GM19463 (cell line): ENCODE results near the gene TRIOBP.
"Not testable (repeated sequence)": the region's sequence is repeated elsewhere in the genome, so short reads cannot be mapped to it uniquely, and the experiment has no call there.

ENCODE experiments used
- ATAC-seq: cut with Tn5 transposase; IDR thresholded peaks from one replicate; pipeline ENCODE4 v1.9.1; 2021; ENCODE audit warnings: mild to moderate bottlenecking, moderate library complexity; ENCODE audit not compliant: unreplicated experiment

Gene TRIOBP

DNA sequence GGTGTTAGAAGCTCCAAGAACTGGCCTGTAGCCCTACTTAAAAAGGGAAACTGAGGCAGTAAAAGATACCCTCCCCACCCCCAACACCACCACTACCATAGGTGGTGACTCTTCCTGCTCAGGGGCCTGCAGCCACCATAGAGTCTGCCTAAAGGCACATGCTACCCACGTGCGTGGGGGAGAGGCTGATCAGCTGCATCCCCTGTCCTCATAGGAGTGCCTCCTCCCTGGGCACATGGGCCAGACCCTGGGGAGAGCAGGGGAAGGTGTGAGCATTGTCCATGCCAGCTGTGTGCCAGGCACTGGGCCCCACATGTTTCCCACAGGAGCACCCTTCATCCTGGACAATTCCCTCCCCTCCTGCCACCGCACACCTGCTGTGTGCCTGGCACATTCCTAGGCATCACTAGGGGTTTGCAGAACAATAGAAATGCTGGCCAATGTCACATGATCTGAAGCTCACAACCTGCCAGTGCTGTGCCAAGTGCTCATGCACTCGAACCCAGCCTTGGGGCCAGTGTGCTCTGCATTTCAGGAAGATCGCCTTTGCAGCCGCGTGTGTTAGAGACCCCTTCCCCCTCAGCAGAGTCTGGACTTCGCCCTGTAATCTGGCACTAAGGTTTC lies 69.2 kb downstream of the TRIOBP start:
- ATAC-seq: no peak

DNA sequence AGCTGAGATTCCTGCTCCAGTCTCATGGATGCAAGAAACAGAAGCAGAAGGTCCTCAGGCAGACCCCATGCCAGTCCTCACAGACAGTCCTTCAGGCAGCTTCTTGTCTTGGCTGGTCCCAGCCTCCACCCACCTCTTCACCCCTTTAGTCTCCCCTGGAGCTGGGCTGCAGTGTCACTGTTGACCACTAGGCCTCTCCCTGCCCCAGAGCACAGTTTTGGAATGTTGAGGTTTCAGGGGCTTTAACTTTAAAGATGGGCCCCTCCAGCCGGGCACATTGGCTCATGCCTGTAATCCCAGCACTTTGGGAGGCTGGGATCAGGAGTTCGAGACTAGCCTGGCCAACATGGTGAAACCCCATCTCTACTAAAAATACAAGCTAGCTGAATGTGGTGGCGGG lies 71.4 kb downstream of the TRIOBP start:
- ATAC-seq: no peak

GRCh38 chr22:37769056-37769455 lies 72.2 kb downstream of the TRIOBP start:
- ATAC-seq: no peak

DNA sequence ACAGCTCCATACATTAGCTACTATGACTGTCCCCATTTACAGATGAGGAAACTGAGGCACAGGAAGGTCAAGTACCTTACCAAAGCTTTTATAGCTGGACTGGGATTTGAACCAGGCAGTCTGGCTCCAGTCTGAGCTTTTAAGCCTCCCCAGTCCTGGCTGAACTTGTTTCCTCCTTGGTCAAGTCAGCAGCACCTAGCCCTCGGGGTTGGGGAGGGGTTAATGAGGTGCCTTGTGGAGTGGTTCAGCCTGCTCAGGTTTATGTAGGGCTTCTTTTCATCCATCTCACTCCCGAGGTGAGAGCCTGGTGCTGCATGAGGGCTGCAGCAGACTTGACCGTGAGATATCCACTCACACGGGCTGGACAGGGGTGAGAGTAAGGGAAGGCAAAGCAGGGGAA lies 74.2 kb downstream of the TRIOBP start:
- ATAC-seq: no peak

GRCh38 chr22:37771702-37772427 lies 75.0 kb downstream of the TRIOBP start:
- ATAC-seq: no peak

DNA sequence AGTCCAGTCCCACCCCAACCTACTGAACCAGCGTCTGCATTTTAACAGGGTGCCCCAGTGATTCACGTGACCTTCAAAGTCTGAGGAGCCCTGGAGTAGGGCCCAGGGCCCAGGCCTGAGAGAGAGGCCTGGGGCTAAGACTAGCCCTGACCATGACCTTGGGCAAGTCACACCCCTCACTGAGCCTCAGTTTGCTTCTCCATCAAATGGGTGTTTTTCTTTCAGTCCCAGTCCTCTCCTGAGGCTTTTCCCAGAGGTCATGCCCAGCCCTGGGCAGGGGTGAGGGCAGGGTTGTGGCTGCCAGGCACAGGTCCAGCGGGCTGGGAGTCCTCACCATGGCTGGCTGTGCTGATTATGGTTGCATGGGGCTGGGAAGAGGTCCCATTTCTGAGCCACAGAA lies 77.9 kb downstream of the TRIOBP start:
- no peak for ATAC-seq

- ATAC-seq: no peak
Measured at GRCh38 chr22:37775785-37776638, 79.2 kb downstream of the TRIOBP start.

- no peak for ATAC-seq
Measured at GRCh38 chr22:37776639-37777005, 79.8 kb downstream of the TRIOBP start.

DNA sequence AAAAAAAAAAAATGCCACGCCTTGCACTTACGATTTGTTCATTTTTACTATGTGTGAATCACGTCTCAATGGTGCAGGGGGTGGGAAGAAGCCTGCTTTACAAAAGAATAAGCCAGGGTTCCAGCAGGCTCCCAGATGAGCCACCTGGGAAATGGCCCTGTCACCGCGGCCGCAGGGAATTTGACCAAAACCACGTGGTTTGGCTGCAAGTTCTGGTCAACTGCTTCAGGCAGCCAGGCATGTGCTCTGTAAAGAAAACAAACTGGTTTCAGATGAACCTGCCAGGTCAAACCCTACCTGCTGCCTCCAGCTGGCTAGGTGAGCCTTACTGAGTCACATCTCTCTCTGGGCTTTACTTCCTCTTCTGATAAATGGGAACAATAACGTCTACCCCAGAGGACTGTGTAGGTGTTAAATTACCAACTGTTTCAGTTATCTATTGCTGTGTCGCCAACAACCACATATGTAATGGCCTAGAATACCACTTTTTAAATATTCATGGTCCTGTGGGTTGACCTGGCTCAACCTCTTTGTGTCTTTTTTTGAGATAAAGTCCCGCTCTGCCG lies 80.4 kb downstream of the TRIOBP start:
- ATAC-seq: peak; percentile 69

DNA sequence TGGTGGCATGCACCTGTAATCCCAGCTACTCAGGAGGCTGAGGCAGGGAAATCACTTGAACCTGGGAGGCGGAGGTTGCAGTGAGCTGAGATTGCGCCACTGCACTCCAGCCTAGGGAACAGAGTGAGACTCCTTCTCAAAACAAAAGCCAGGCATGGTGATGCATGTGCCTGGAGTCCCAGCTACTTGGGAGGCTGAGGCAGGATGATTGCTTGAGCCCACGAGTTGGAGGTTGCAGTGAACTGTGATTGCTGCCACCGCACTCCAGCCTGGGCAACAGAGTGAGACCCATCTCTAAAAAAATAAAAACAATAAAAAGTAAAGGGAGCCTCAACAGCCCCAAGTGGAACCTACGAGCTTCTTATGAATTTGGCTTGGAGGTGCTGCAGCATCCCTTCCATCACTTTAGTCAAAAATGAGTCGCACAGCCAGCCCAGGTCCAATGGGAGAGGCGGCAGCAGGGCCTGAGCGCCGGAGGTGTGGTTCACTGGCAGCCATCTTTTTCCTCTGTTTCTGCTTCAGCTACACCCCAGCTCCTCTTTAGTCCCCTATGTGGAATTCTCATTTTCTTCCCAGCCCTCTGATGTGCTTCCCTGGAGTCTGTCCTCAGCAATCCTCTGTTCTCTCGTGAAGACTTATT lies 81.6 kb downstream of the TRIOBP start:
- no peak for ATAC-seq

DNA sequence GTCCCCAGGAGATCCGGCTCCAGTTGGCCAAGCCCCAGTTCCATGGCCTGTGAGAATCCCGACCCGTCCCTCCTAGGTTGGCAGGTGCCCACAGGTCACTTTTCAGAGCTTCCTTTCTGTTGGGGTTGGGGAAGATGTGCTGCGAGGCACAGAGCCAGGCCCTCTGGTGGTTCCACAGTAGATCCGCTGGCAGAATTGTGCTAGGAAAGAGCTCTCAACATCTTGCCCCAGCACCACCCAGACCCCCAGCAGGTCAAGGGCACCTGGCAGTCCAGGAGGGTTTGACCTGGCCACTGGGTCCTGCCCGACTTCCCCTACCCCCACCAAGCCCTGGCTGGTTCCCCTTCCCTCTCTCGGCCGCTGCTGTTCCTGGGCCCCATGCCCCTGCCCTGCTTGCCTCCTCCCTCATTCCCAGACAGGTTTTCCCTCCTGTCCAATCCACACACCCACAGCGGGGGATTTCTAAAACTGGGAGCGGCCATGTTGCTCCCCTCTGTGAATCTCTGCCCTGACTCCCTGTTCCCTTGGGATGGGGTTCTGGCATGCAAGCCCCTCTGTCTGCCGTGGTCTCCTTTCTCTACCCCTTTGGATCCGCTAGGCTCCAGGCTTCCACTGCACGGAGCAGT lies 84.7 kb downstream of the TRIOBP start:
- ATAC-seq: no peak

DNA sequence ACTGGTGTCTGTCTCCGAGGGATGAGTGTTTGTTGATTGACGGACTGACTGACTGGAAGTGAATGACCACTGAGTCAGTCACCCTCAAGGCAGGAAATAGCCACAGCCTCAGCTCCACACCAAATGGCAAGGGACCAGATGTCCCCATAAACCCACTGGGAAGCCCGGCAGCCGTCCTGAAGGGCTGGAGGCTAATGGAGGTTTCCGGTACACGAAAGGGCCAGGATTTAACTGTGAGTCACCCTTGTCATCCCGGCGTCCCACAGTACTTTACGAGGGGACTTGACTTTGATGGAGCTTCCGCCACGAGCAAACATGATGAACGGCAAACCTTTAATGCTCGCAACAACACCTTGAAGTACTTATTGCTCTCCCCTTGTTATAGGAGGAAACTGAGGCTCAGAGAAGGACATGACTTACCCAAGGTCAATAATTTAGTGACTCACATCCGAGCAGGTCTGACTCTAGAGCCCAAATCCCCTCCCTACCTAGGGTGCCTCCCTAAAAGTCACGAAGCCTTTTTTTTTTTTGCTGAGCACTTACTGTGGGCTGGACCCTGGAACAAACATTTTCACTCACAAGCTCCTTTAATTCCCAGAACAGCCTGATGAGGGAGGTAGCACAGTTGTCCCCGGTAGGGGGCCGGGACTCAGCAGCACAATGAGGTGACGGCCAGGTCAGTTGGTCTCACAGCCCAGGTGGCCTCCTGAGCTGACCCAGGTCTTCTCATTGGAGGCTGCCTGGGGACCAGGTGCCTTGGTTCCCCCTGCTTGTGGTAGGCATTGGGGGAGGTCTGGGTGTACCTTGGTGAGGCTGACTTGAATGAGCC lies 85.7 kb downstream of the TRIOBP start:
- no peak for ATAC-seq

GRCh38 chr22:37784829-37785495 lies 88.1 kb downstream of the TRIOBP start:
- no peak for ATAC-seq

GRCh38 chr22:37790234-37790633 lies 93.4 kb downstream of the TRIOBP start:
- ATAC-seq: no peak

DNA sequence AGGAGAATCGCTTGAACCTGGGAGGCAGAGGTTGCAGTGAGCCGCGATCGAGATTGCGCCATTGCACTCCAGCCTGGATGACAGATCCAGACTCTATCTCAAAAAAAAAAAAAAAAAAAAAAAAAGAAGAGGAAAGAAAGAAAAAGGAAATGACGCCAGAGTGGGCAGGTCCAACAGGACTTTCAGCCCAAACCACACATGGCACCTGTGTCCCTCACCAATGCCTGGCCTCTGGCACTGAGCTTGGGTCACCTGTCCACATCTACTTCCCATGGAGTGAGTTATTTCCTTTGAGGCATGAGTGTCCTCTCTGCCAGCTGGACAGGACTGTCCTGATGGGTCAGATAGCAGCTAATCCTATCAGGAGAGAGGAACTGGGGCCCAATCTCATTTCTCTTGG lies 95.6 kb downstream of the TRIOBP start:
- no peak for ATAC-seq

DNA sequence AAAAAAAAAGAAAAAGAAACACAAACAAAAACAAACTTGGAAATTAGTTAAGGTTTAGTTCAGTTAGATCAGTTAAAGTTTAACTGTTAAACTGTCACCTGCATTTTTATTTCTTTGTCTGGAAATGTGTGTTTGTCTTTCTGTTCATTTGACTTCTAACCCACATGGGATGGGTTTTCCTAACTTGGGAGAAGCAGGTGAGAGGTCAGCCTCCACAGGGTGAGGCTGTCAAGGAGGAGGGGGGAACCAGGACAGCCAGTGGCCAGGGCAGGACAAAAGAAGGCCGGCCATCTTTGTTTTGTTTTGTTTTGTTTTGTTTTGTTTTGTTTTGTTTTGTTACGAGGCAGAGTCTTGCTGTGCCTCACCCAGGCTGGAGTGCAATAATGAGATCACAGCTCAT lies 97.5 kb downstream of the TRIOBP start:
- no peak for ATAC-seq

GRCh38 chr22:37796079-37796478 lies 99.2 kb downstream of the TRIOBP start:
- ATAC-seq: no peak

DNA sequence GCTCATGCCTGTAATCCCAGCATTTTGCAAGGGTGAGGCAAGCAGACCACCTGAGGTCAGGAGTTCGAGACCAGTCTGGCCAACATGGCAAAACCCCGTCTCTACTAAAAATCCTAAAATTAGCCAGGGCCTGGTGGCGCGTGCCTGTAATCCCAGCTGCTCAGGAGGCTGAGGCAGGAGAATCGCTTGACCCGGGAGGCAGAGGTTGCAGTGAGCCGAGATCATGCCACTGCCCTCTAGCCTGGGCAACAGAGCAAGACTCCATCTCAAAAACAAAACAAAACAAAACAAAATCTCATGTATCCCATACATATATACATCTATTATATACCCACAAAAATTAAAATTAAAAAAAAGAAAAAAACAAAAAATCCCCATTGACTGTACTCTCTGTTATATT lies 100.4 kb downstream of the TRIOBP start:
- ATAC-seq: not testable (repeated sequence)

- ATAC-seq: no peak
Measured at GRCh38 chr22:37797874-37798500, 101.1 kb downstream of the TRIOBP start.
